Measurements from ENCODE around the gene OASL. TPM values are rescaled to one million over a fixed set of nuclear protein-coding genes. Genes with fewer than 3 reads are reported as not detected.

OASL gene
- polyA plus RNA-seq, 1 donor from 2014 or later: 0.42 TPM

DNA sequence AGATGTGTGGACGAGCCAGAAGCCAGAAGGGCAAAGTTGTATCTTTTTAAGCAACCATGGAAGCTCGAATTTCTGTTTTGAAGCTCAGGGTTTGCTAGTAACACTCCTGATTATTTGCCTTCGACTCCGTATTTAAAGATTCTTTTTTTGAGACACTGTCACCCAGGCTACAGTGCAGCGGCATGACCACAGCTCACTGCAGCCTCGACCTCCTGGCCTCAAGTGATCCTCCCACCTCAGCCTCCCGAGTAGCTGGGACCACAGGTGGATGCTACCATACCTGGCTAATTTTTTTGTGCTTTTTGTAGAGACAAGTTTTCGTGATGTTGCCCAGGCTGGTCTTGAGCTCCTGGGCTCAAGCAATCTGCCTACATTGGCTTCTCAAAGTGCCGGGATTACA lies 18.7 kb upstream of the OASL start:
- no peak overlapping the region for H3K9ac ChIP-seq (ENCODE audit: low read length)
- no peaks in the 10 kb centered on the region for H4K20me1 ChIP-seq (ENCODE audit: insufficient read depth)
- no peaks in the 10 kb centered on the region for H3K79me2 ChIP-seq (replicated peaks; ENCODE audit: insufficient read depth, low read length)
- H3K9me2 ChIP-seq (ENCODE audit: insufficient read depth, low read length): no peaks in the 10 kb centered on the region
- H3K4me2 ChIP-seq (ENCODE audit: low read length): no peak overlapping the region
- H2AFZ ChIP-seq (ENCODE audit: low read depth, low read length): no peak overlapping the region
- H3K9me3 ChIP-seq (ENCODE audit: low read length): no peaks in the 10 kb centered on the region
- TF ChIP-seq RAD21 (conservative IDR thresholded peaks at IDR 0.05) (no peak), TAF1 (IDR thresholded peaks at IDR 0.05; ENCODE audit: low read depth) (no peak), EZH2 (IDR thresholded peaks at IDR 0.05; ENCODE audit: borderline replicate concordance, insufficient read depth, low read length, poor library complexity, severe bottlenecking) (no peak), MXI1 (conservative IDR thresholded peaks at IDR 0.05; ENCODE audit: poor library complexity, severe bottlenecking) (no peak), POLR2AphosphoS5 (IDR thresholded peaks at IDR 0.05) (no peak), EP300 (conservative IDR thresholded peaks at IDR 0.05; ENCODE audit: poor library complexity, severe bottlenecking) (no peak), SMC3 (conservative IDR thresholded peaks at IDR 0.05; ENCODE audit: poor library complexity) (no peak)
- TF ChIP-seq, protein P1, sequence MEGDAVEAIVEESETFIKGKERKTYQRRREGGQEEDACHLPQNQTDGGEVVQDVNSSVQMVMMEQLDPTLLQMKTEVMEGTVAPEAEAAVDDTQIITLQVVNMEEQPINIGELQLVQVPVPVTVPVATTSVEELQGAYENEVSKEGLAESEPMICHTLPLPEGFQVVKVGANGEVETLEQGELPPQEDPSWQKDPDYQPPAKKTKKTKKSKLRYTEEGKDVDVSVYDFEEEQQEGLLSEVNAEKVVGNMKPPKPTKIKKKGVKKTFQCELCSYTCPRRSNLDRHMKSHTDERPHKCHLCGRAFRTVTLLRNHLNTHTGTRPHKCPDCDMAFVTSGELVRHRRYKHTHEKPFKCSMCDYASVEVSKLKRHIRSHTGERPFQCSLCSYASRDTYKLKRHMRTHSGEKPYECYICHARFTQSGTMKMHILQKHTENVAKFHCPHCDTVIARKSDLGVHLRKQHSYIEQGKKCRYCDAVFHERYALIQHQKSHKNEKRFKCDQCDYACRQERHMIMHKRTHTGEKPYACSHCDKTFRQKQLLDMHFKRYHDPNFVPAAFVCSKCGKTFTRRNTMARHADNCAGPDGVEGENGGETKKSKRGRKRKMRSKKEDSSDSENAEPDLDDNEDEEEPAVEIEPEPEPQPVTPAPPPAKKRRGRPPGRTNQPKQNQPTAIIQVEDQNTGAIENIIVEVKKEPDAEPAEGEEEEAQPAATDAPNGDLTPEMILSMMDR (IDR thresholded peaks at IDR 0.05; ENCODE audit: poor library complexity, severe bottlenecking): no peak
- TF ChIP-seq, protein P2, sequence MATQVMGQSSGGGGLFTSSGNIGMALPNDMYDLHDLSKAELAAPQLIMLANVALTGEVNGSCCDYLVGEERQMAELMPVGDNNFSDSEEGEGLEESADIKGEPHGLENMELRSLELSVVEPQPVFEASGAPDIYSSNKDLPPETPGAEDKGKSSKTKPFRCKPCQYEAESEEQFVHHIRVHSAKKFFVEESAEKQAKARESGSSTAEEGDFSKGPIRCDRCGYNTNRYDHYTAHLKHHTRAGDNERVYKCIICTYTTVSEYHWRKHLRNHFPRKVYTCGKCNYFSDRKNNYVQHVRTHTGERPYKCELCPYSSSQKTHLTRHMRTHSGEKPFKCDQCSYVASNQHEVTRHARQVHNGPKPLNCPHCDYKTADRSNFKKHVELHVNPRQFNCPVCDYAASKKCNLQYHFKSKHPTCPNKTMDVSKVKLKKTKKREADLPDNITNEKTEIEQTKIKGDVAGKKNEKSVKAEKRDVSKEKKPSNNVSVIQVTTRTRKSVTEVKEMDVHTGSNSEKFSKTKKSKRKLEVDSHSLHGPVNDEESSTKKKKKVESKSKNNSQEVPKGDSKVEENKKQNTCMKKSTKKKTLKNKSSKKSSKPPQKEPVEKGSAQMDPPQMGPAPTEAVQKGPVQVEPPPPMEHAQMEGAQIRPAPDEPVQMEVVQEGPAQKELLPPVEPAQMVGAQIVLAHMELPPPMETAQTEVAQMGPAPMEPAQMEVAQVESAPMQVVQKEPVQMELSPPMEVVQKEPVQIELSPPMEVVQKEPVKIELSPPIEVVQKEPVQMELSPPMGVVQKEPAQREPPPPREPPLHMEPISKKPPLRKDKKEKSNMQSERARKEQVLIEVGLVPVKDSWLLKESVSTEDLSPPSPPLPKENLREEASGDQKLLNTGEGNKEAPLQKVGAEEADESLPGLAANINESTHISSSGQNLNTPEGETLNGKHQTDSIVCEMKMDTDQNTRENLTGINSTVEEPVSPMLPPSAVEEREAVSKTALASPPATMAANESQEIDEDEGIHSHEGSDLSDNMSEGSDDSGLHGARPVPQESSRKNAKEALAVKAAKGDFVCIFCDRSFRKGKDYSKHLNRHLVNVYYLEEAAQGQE (IDR thresholded peaks at IDR 0.05; ENCODE audit: borderline replicate concordance): no peak
- H3K36me3 ChIP-seq (ENCODE audit: insufficient read depth, low read length): no peaks in the 10 kb centered on the region
- no peak overlapping the region for H3K4me3 ChIP-seq (ENCODE audit: low read length)
- no peaks in the 10 kb centered on the region for H3F3A ChIP-seq (ENCODE audit: insufficient read depth, low read length, poor library complexity, severe bottlenecking)
- H3K27me3 ChIP-seq (ENCODE audit: insufficient read depth, low read depth, low read length): no peaks in the 10 kb centered on the region
- no peak overlapping the region for H3K27ac ChIP-seq (ENCODE audit: low read length)

DNA sequence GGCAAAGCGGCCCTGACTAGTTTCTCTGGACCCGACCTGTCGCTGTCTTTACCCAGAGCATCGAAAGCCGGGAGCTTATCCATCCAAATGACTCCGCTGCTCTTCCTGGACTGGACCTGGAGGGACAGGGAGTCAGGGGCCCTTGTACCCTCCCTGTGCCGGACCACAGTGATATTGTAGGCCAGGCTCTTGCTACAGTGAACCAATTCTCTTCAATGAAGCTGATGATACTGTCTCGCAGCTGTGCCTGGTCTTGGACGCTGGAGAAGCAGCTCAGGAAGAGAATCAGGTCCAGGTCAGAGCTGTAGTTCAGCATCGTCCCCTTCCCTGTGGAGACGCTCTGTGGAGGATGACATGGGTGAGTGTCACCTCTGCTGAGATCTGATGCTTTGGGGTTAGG lies 14.7 kb upstream of the OASL start:
- H3K4me2 ChIP-seq (ENCODE audit: low read length): no peak overlapping the region

More for the DNA sequence above, 14.7 kb upstream of the OASL start:
- no peaks in the 10 kb centered on the region for H3K36me3 ChIP-seq (ENCODE audit: insufficient read depth, low read length)
- H4K20me1 ChIP-seq (ENCODE audit: insufficient read depth): no peaks in the 10 kb centered on the region
- TF ChIP-seq, protein P1 (IDR thresholded peaks at IDR 0.05; ENCODE audit: poor library complexity, severe bottlenecking): no peak
- TF ChIP-seq EZH2 (IDR thresholded peaks at IDR 0.05; ENCODE audit: borderline replicate concordance, insufficient read depth, low read length, poor library complexity, severe bottlenecking) (no peak), RAD21 (conservative IDR thresholded peaks at IDR 0.05) (no peak), MXI1 (conservative IDR thresholded peaks at IDR 0.05; ENCODE audit: poor library complexity, severe bottlenecking) (no peak), TAF1 (IDR thresholded peaks at IDR 0.05; ENCODE audit: low read depth) (no peak), POLR2AphosphoS5 (IDR thresholded peaks at IDR 0.05) (no peak), SMC3 (conservative IDR thresholded peaks at IDR 0.05; ENCODE audit: poor library complexity) (no peak), EP300 (conservative IDR thresholded peaks at IDR 0.05; ENCODE audit: poor library complexity, severe bottlenecking) (no peak)
- TF ChIP-seq, protein P2 (IDR thresholded peaks at IDR 0.05; ENCODE audit: borderline replicate concordance): no peak
- H3K4me3 ChIP-seq (ENCODE audit: low read length): no peak overlapping the region
- no peaks in the 10 kb centered on the region for H3K9me2 ChIP-seq (ENCODE audit: insufficient read depth, low read length)
- H3K79me2 ChIP-seq (replicated peaks; ENCODE audit: insufficient read depth, low read length): no peaks in the 10 kb centered on the region
- H3K9ac ChIP-seq (ENCODE audit: low read length): no peak overlapping the region
- no peak overlapping the region for H2AFZ ChIP-seq (ENCODE audit: low read depth, low read length)
- H3F3A ChIP-seq (ENCODE audit: insufficient read depth, low read length, poor library complexity, severe bottlenecking): no peaks in the 10 kb centered on the region
- no peak overlapping the region for H3K27ac ChIP-seq (ENCODE audit: low read length)
- H3K9me3 ChIP-seq (ENCODE audit: low read length): no peaks in the 10 kb centered on the region
- no peaks in the 10 kb centered on the region for H3K27me3 ChIP-seq (ENCODE audit: insufficient read depth, low read depth, low read length)
